Prostate gland (tissue), 2 donors: ENCODE data around the gene ALDOC. TPM values are rescaled to one million over a fixed set of nuclear protein-coding genes. Genes with fewer than 3 reads are reported as not detected.
A peak's percentile ranks its signal among the peaks of the same experiment; 100 is the strongest.

Experiments used
- DNase-seq: peaks from one replicate; pipeline ENCODE4 v3.0.0-alpha.2; 2019; ENCODE audit warnings: low spot score
- H3K27ac ChIP-seq, 2 donors: fragments of 200-600 bp; sonication (generic); 2 replicates each; pipeline ENCODE4 v1.5.1; 2017 to 2019
- H3K27me3 ChIP-seq: fragments of 200-600 bp; sonication (generic); replicated peaks from 2 replicates; pipeline ENCODE4 v1.5.1; 2019; ENCODE audit not compliant: insufficient read depth
- H3K36me3 ChIP-seq, 2 donors: fragments of 200-600 bp; sonication (generic); 1 replicate in 1 of 2; 2 replicates in 1 of 2; pipeline versions ENCODE4 v1.5.1 to v1.8.1; 2017 to 2019
- H3K4me1 ChIP-seq: fragments of 200-600 bp; sonication (generic); replicated peaks from 2 replicates; pipeline ENCODE4 v1.5.1; 2019
- H3K4me3 ChIP-seq, 2 donors: fragments of 200-600 bp; sonication (generic); 2 replicates each; pipeline ENCODE4 v1.5.1; 2017 to 2019
- H3K9me3 ChIP-seq: fragments of 200-600 bp; sonication (generic); 2 replicates; pipeline ENCODE4 v1.5.1; 2017
- POLR2A ChIP-seq: fragments of 450-650 bp; IDR thresholded peaks from one replicate; pipeline ENCODE4 v1.6.1; 2016; ENCODE audit warnings: antibody characterized with exemption, mild to moderate bottlenecking
- POLR2AphosphoS5 ChIP-seq: sonication (generic); formaldehyde crosslinking; IDR thresholded peaks from one replicate; pipeline ENCODE4 v1.6.1; 2017; ENCODE audit warnings: antibody characterized with exemption
- WGBS: methylation state at CpG from one replicate; pipeline ENCODE4 v1.1.5; 2018; 5-methylcytosine and 5-hydroxymethylcytosine counted together
- intact Hi-C: fragments of 100-400 bp; cut with DNase I; formaldehyde crosslinking; loops from one replicate; pipeline ENCODE4 v1.14.2; 2022
- total RNA-seq, 2 donors: library from RNA; depleted of rRNA; stranded (reverse); fragments of >200 nt; gene quantifications; one replicate each; pipeline ENCODE4 v1.1.0, GENCODE V29; 2016
- TF ChIP-seq, protein P1 (sequence below), 4 experiments: fragments of 200-600 bp in 2 of 4; fragments of 450-650 bp in 2 of 4; sonication (generic) in 2 of 4; IDR thresholded peaks; 1 replicate in 3 of 4; 2 replicates in 1 of 4; pipeline ENCODE4 v1.5.1; 2016 to 2019; ENCODE audit warnings: antibody characterized with exemption in 4 of 4, mild to moderate bottlenecking in 2 of 4, moderate library complexity in 2 of 4

ALDOC gene
- total RNA-seq, 2 donors from 2014 or later: 49.5 to 55.0 TPM

DNA sequence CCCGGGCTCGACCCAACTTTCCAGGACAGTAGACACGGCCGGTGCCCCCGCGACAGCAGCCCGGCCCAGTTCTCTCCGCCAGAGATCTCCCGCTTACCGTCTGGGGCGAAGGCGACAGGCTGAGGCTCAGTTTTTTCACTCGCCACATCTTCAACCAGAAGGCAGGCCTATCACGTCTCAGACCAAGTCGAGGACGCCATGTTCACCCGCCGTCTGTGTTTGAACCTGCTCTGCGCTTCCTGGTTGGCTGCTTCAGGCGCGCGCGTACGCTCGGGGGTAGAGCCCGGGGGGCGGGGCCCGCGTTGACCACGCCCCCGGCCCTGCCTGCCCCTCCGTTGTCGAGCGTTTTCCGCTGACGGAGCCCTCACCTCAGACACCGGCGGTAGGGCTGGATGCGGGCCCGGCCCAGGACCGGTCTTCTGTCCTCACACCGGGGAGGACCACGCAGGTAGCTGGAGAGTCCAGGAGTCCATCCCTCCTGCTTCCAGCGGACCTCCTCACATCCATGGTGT lies 22.2 kb upstream of the ALDOC start, which contains the start of gene SPAG5:
Gene SPAG5 (minus strand): TSS at position 227 of the 512 bp plus-strand sequence. CDS start 79 bp downstream, at position 148.
- Histone ChIP-seq H3K4me1 (no peaks in the 10 kb centered on the region), H3K36me3 (no peaks in the 10 kb centered on the region), H3K27ac (peak within 1 kb of the TSS; percentile 94 to 96), H3K9me3 (no peaks in the 10 kb centered on the region), H3K4me3 (peak within 1 kb of the TSS; percentile 47 to 53), H3K27me3 (no peaks in the 10 kb centered on the region)
- intact Hi-C loops: no loop called here
- peak; percentile 95 for DNase-seq
- under 1% methylated on average over 38 of the region's 44 CpGs for WGBS
- TF ChIP-seq, protein P1, sequence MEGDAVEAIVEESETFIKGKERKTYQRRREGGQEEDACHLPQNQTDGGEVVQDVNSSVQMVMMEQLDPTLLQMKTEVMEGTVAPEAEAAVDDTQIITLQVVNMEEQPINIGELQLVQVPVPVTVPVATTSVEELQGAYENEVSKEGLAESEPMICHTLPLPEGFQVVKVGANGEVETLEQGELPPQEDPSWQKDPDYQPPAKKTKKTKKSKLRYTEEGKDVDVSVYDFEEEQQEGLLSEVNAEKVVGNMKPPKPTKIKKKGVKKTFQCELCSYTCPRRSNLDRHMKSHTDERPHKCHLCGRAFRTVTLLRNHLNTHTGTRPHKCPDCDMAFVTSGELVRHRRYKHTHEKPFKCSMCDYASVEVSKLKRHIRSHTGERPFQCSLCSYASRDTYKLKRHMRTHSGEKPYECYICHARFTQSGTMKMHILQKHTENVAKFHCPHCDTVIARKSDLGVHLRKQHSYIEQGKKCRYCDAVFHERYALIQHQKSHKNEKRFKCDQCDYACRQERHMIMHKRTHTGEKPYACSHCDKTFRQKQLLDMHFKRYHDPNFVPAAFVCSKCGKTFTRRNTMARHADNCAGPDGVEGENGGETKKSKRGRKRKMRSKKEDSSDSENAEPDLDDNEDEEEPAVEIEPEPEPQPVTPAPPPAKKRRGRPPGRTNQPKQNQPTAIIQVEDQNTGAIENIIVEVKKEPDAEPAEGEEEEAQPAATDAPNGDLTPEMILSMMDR (IDR thresholded peaks at IDR 0.05): no peak
- TF ChIP-seq POLR2A (peak; percentile 88), POLR2AphosphoS5 (peak; percentile 95)

DNA sequence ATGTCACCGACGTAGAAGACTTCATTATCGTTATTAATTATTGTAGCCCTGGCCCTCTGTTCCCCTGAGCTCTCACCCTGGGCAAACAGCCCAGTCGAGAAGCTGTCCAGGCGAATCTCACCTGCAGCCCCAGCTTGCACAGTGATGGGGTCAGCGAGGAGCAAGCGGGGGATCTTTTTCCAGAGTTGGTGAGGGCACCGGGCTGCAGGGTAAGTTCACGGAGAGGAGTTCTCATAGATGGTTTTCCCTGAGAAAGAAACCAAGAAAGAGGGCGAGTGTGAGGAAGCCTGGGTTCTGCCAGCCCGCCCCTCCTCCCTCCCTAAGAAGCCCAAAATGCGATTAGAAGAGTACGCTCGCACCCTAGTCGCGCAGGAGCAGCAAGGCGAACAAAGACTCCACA lies 21.7 kb upstream of the ALDOC start:
- DNase-seq: no peak
- H3K9me3 ChIP-seq: no peaks in the 10 kb centered on the region
- 4% methylated on average over 17 of the region's 17 CpGs for WGBS
- H3K4me1 ChIP-seq: no peaks in the 10 kb centered on the region
- no peaks in the 10 kb centered on the region for H3K27me3 ChIP-seq
- intact Hi-C loops: no loop called here
- TF ChIP-seq POLR2A: no peak
- no peak for TF ChIP-seq POLR2AphosphoS5
- TF ChIP-seq, protein P1 (IDR thresholded peaks at IDR 0.05): no peak
- peak overlapping the region; percentile 47 to 53 for H3K4me3 ChIP-seq
- H3K27ac ChIP-seq: peak overlapping the region; percentile 94 to 96
- no peaks in the 10 kb centered on the region for H3K36me3 ChIP-seq

DNA sequence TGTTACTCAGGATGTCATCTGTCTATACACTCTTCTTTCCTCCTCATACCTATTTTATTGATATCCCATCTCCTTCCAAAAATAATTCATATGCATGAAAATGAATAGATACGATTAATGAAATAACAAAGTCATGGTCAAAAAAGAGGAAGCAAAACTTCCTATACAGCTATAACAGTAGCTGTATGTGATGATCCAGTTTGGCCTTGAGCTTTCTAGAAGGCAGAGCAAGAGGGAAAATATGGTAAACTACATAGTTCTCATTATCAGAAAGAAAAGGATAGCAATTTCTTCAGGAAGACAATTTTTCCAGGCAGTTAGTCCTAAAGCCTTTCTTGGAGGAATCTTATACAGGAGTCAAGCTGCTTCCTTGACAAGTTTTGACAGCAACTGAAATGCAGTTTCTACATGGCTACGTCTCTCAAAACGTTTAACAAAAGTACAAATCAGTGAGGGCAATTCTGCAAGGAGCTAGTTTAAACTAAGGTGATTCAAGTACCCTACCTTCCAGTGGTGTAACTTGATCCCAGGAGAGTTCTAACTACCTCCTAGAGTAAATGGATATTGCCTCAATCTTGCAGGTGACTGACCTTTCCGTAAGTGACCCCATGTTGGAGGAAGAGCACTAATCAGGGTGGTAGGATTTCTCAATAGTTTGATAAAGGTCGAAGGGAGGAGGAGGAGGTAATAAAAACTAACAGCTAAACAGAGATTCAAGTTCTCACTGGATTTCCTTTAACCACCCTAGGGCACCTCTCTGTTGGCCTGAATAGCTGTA lies 21.1 kb upstream of the ALDOC start:
- DNase-seq: no peak
- WGBS: 39% methylated on average over 5 of the region's 5 CpGs
- TF ChIP-seq POLR2AphosphoS5 (no peak), POLR2A (no peak)
- TF ChIP-seq, protein P1 (IDR thresholded peaks at IDR 0.05): no peak
- no peaks in the 10 kb centered on the region for H3K27me3 ChIP-seq
- no peaks in the 10 kb centered on the region for H3K4me1 ChIP-seq
- intact Hi-C loops: no loop called here
- no peak overlapping the region for H3K4me3 ChIP-seq
- no peak overlapping the region for H3K27ac ChIP-seq
- no peaks in the 10 kb centered on the region for H3K36me3 ChIP-seq
- no peaks in the 10 kb centered on the region for H3K9me3 ChIP-seq

- TF ChIP-seq POLR2A: no peak
- TF ChIP-seq, protein P1 (IDR thresholded peaks at IDR 0.05): no peak
- TF ChIP-seq POLR2AphosphoS5: no peak
- no peaks in the 10 kb centered on the region for H3K27me3 ChIP-seq
- intact Hi-C loops: no loop called here
- H3K9me3 ChIP-seq: no peaks in the 10 kb centered on the region
- no peak overlapping the region for H3K4me3 ChIP-seq
- no peak overlapping the region for H3K27ac ChIP-seq
- no peaks in the 10 kb centered on the region for H3K4me1 ChIP-seq
- no peaks in the 10 kb centered on the region for H3K36me3 ChIP-seq
- DNase-seq: no peak
- 94% methylated on average over 4 of the region's 4 CpGs for WGBS
Measured at GRCh38 chr17:28592260-28592659, 15.6 kb upstream of the ALDOC start.

GRCh38 chr17:28585851-28586250 lies 9.2 kb upstream of the ALDOC start:
- H3K27me3 ChIP-seq: no peaks in the 10 kb centered on the region
- intact Hi-C loops: no loop called here
- H3K4me3 ChIP-seq: no peak overlapping the region
- no peaks in the 10 kb centered on the region for H3K36me3 ChIP-seq
- H3K9me3 ChIP-seq: no peaks in the 10 kb centered on the region
- DNase-seq: no peak
- TF ChIP-seq POLR2AphosphoS5 (no peak), POLR2A (no peak)
- TF ChIP-seq, protein P1 (IDR thresholded peaks at IDR 0.05): no peak
- WGBS: 90% methylated on average over 3 of the region's 3 CpGs
- H3K4me1 ChIP-seq: no peaks in the 10 kb centered on the region
- H3K27ac ChIP-seq: no peak overlapping the region
